ENCODE results near the gene EMC8. TPM values are rescaled to one million over a fixed set of nuclear protein-coding genes. Genes with fewer than 3 reads are reported as not detected.

Gene EMC8
- total and polyA plus RNA-seq, 5 donors: 13.8 to 22.0 (median 20.3) TPM

Small RNA genes within 50 kb of the gene (microRNA-seq; reads per million reads assigned to microRNA genes)
- gene MIR1910: 0.54 to 1.7 reads per million in 2 donors

Other genes starting within 250 kb of the EMC8 start
- 10 to 100 TPM; 70.8 to 99.8 (median 92.5) TPM for gene GSE1, start 186.2 kb downstream of the EMC8 start, total RNA-seq
- 40.3 TPM for gene GSE1, start 186.2 kb downstream of the EMC8 start, polyA plus RNA-seq
- gene GINS2, start 110.6 kb downstream of the EMC8 start, total RNA-seq: 1 to 10 TPM in 1 of 4 donors, under 1 TPM in 3; 0.33 to 1.1 (median 0.40) TPM
- 0.23 TPM for gene GINS2, start 110.6 kb downstream of the EMC8 start, polyA plus RNA-seq
- 1 to 10 TPM; 1.1 to 2.1 (median 1.4) TPM for gene C16orf74, start 48.4 kb downstream of the EMC8 start, total RNA-seq
- gene C16orf74, start 48.4 kb downstream of the EMC8 start, polyA plus RNA-seq: 1.8 TPM
- 1,000 to 10,000 TPM; 1,306 to 1,768 (median 1,579) TPM for gene COX4I1, start 151 bp upstream of the EMC8 start, total RNA-seq
- 4,150 TPM for gene COX4I1, start 151 bp upstream of the EMC8 start, polyA plus RNA-seq
- gene IRF8, start 99.6 kb upstream of the EMC8 start, total RNA-seq: 1 to 10 TPM; 5.0 to 9.2 (median 5.9) TPM
- gene IRF8, start 99.6 kb upstream of the EMC8 start, polyA plus RNA-seq: 1.6 TPM

Measured in right cardiac atrium (tissue), 5 donors.